Stomach smooth muscle (tissue), 2 donors: Measurements from ENCODE around the gene NCOA6.

Experiments used
- H3K27ac ChIP-seq: one replicate; pipeline ENCODE4 v1.7.0; 2013; ENCODE audit warnings: mild to moderate bottlenecking, low read length, inconsistent platforms
- H3K27me3 ChIP-seq, 2 donors: one replicate each; pipeline ENCODE4 v1.7.0; 2013; ENCODE audit warnings: low read length in 2 of 2; ENCODE audit not compliant: insufficient read depth in 2 of 2, control insufficient read depth in 1 of 2
- H3K36me3 ChIP-seq, 2 donors: one replicate each; pipeline ENCODE4 v1.7.0; 2013; ENCODE audit warnings: low read length in 2 of 2; ENCODE audit not compliant: control insufficient read depth in 2 of 2, insufficient read depth in 2 of 2
- H3K4me1 ChIP-seq: one replicate; pipeline ENCODE4 v1.7.0; 2013; ENCODE audit warnings: low read length; ENCODE audit not compliant: control insufficient read depth, insufficient read depth
- H3K4me3 ChIP-seq, 2 donors: one replicate each; pipeline ENCODE4 v1.7.0; 2013; ENCODE audit warnings: low read length in 2 of 2
- H3K9ac ChIP-seq, 2 donors: one replicate each; pipeline ENCODE4 v1.7.0; 2013; ENCODE audit warnings: low read length in 2 of 2, mild to moderate bottlenecking in 1 of 2
- H3K9me3 ChIP-seq, 2 donors: one replicate each; pipeline ENCODE4 v1.7.0; 2013; ENCODE audit warnings: low read length in 2 of 2; ENCODE audit not compliant: control insufficient read depth in 2 of 2
- donor health status: healthy.
- donor health status: Pancreatic carcinoma.

The NCOA6 gene

GRCh38 chr20:34861386-34862084 lies 36.1 kb upstream of the NCOA6 start:
- no peak overlapping the region for H3K9ac ChIP-seq
- H3K4me3 ChIP-seq, result no peak overlapping the region
- peaks cover 5 to 20% of the 10 kb centered on the region in 2 donors for H3K36me3 ChIP-seq
- H3K27me3 ChIP-seq, result no peaks in the 10 kb centered on the region
- H3K4me1 ChIP-seq, result no peaks in the 10 kb centered on the region
- H3K27ac ChIP-seq, result no peak overlapping the region
- H3K9me3 ChIP-seq, result no peaks in the 10 kb centered on the region

DNA sequence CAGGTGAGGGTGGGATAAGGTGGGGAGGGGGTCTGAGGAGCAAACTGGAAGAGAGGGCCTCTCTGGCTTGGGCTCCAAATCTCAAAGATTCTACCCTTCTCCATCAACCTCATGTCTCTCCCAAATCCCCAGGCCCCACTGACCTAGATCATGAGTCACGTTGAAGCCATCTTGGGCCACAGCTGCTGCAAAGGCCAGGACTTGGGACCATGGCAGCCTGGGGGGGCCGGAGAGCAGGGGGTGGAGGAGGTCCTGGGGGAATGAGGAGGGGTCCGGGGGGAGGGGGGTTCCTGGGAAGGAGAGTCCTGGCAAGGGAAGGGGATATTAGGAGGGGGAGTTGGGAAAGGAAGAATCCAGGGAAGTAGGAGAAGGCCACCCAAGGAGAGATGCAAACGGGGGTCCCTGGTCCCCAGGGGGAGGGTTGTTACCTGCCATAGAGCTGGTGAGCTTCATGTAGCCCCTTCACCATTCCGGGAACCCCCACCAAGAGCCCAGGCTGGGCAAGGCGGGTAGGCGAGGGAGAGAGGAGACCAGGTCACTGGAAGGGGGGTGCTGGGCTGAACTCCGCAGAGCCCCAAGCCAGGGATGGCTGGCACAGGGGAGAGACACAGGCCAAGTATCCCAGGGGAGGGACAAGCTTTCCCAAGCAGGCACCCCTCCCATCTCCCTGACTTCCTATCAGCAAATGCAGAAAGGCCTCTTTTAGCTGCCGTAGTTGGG lies 34.5 kb upstream of the NCOA6 start:
- Histone ChIP-seq H3K9me3 (no peaks in the 10 kb centered on the region), H3K27ac (no peak overlapping the region), H3K27me3 (no peaks in the 10 kb centered on the region), H3K36me3 (peaks cover 16 to 23% of the 10 kb centered on the region in 2 donors), H3K4me3 (no peak overlapping the region), H3K4me1 (no peaks in the 10 kb centered on the region), H3K9ac (no peak overlapping the region)

DNA sequence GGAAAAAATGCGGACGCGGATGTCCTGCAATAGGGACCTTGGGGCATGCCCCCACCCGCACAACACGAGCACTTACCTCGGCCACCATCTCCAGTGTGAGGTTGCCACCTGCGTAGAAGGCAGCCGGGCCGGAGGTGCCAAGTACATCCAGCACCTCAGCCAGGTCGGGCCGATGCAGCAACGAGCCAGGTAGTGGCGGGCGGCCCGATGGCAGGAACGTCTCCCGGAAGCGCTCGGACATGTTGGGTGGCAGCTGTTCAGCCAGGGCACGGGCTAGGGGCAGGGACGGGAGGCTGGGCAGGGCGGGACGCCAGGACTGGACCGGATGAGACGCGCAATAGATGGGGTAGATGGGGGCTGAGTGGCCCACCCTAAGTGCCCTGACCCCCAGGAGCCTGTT lies 33.9 kb upstream of the NCOA6 start:
- H3K9me3 ChIP-seq, result no peaks in the 10 kb centered on the region

DNA sequence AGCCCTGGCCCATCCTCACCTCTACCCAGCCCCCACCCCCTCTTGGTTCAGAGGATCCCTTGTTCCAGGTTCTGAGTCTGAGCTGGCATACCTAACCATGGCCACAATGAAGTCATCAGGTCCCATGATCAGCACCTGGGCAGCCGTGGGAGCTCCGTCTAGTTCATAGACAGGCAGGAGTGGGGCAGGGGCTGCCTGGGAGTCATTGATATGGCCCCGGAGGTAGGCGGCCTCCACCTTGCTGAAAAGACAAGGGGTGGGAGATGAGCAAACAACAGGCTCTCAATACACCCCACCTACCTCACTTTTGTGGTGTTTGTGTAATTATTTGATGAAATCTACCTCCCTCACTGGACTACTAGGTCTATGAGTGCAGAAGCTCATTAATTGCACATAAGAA lies 26.8 kb upstream of the NCOA6 start:
- Histone ChIP-seq H3K27ac (no peak overlapping the region), H3K4me1 (no peaks in the 10 kb centered on the region), H3K4me3 (no peak overlapping the region), H3K9me3 (no peaks in the 10 kb centered on the region), H3K27me3 (no peaks in the 10 kb centered on the region), H3K9ac (no peak overlapping the region), H3K36me3 (peaks cover 44 to 55% of the 10 kb centered on the region in 2 donors)

More for the DNA sequence above, 33.9 kb upstream of the NCOA6 start:
- no peak overlapping the region for H3K27ac ChIP-seq
- H3K9ac ChIP-seq, result no peak overlapping the region
- no peaks in the 10 kb centered on the region for H3K4me1 ChIP-seq
- no peaks in the 10 kb centered on the region for H3K27me3 ChIP-seq
- H3K4me3 ChIP-seq, result no peak overlapping the region
- H3K36me3 ChIP-seq, result peaks cover 21 to 28% of the 10 kb centered on the region in 2 donors

- no peak overlapping the region for H3K9ac ChIP-seq
- H3K4me3 ChIP-seq, result no peak overlapping the region
- H3K36me3 ChIP-seq, result peaks cover 38 to 45% of the 10 kb centered on the region in 2 donors
- no peaks in the 10 kb centered on the region for H3K27me3 ChIP-seq
- H3K4me1 ChIP-seq, result no peaks in the 10 kb centered on the region
- no peak overlapping the region for H3K27ac ChIP-seq
- H3K9me3 ChIP-seq, result no peaks in the 10 kb centered on the region
These were observed 25.5 kb upstream of the NCOA6 start for GRCh38 chr20:34850969-34851368.

DNA sequence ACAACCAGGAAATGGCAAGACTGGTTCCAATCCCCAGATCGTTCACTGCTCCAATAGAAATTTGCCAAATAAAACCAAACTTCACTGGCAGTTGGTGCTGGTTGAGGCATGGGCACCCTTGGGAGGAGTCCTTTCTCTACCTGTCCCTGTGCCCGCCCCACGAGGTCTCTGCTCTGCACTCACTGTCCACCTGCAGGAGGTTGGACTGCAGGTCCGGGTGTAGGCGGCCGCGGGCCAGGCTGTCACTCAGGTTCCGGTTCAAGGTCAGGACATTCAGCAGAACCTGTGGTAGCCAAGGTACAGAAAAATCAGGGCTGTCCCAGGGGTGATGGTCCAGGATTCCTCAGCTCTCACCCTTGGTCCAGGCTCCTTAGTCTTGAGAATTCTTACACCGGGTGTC lies 24.3 kb upstream of the NCOA6 start:
- Histone ChIP-seq H3K9ac (no peak overlapping the region), H3K36me3 (peaks cover 31 to 45% of the 10 kb centered on the region in 2 donors), H3K4me1 (no peaks in the 10 kb centered on the region), H3K27me3 (no peaks in the 10 kb centered on the region), H3K4me3 (no peak overlapping the region), H3K9me3 (no peaks in the 10 kb centered on the region), H3K27ac (no peak overlapping the region)

- Histone ChIP-seq H3K4me1 (no peaks in the 10 kb centered on the region), H3K4me3 (no peak overlapping the region), H3K36me3 (peaks cover 24 to 37% of the 10 kb centered on the region in 2 donors), H3K9ac (no peak overlapping the region), H3K27ac (no peak overlapping the region), H3K27me3 (no peaks in the 10 kb centered on the region), H3K9me3 (no peaks in the 10 kb centered on the region)
These were observed 23.1 kb upstream of the NCOA6 start for GRCh38 chr20:34848597-34848996.

DNA sequence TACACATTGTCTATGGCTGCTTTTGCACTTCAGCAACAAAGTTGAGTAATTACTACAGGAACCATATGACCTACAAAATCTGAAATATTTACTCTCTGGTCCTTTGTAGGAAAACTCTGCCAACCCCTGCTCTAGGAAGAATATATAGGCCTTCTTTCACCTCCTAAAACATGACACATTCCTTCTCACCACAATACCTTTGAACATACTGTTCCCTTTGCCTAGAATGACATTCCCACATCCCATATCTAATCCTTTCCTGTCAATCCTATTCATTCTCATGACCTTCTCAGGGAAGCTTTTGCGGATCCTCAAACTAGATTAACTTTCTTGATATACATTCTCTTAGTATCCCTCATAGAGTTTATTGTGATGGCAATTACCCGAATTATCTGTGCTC lies 18.0 kb upstream of the NCOA6 start:
- Histone ChIP-seq H3K4me1 (no peaks in the 10 kb centered on the region), H3K27me3 (no peaks in the 10 kb centered on the region), H3K27ac (no peak overlapping the region), H3K36me3 (peaks cover 3 to 5% of the 10 kb centered on the region in 2 donors), H3K9ac (no peak overlapping the region), H3K4me3 (no peak overlapping the region), H3K9me3 (no peaks in the 10 kb centered on the region)

GRCh38 chr20:34842143-34842542 lies 16.7 kb upstream of the NCOA6 start:
- no peaks in the 10 kb centered on the region for H3K4me1 ChIP-seq
- H3K27ac ChIP-seq, result no peak overlapping the region
- H3K4me3 ChIP-seq, result no peak overlapping the region
- H3K9ac ChIP-seq, result no peak overlapping the region
- no peaks in the 10 kb centered on the region for H3K27me3 ChIP-seq
- no peaks in the 10 kb centered on the region for H3K9me3 ChIP-seq
- H3K36me3 ChIP-seq, result peaks cover 0 to 3% of the 10 kb centered on the region in 2 donors

DNA sequence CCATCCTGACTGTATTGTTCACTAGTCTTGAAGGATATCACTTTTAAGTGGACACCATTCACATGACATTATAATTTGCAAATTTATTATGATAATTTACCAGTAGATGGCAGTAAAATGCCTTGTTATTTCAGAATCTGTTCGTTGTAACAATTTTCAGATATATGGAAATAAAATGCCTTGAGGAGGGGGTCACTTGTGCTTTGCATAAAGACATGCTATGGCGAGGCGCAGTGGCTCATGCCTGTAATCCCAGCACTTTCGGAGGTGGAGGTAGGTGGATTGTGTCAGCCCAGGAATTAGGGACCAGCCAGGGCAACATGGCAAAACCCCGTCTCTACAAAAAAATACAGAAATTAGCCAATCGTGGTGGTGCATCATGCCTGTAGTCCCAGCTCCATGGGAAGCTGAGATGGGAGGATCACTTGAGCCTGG lies 9.0 kb upstream of the NCOA6 start:
- Histone ChIP-seq H3K9ac (no peak overlapping the region), H3K9me3 (no peaks in the 10 kb centered on the region), H3K27me3 (no peaks in the 10 kb centered on the region), H3K27ac (no peak overlapping the region), H3K4me3 (no peak overlapping the region), H3K4me1 (peaks cover 2% of the 10 kb centered on the region), H3K36me3 (no peaks in the 10 kb centered on the region)

- Histone ChIP-seq H3K9ac (no peak overlapping the region), H3K36me3 (no peaks in the 10 kb centered on the region), H3K27me3 (no peaks in the 10 kb centered on the region), H3K9me3 (no peaks in the 10 kb centered on the region), H3K4me1 (peaks cover 2% of the 10 kb centered on the region), H3K4me3 (no peak overlapping the region), H3K27ac (no peak overlapping the region)
These were observed 6.5 kb upstream of the NCOA6 start for GRCh38 chr20:34831936-34832335.
